HG02981 (cell line): ENCODE data around the gene RIN1.
A peak's percentile ranks its signal among the peaks of the same experiment; 100 is the strongest.

Experiments used
- ATAC-seq: cut with Tn5 transposase; IDR thresholded peaks from one replicate; pipeline ENCODE4 v1.9.1; 2021; ENCODE audit warnings: mild to moderate bottlenecking, moderate library complexity; ENCODE audit not compliant: unreplicated experiment

RIN1 gene

GRCh38 chr11:66302656-66303055 is 33.6 kb downstream of the RIN1 start:
- ATAC-seq, result no peak

DNA sequence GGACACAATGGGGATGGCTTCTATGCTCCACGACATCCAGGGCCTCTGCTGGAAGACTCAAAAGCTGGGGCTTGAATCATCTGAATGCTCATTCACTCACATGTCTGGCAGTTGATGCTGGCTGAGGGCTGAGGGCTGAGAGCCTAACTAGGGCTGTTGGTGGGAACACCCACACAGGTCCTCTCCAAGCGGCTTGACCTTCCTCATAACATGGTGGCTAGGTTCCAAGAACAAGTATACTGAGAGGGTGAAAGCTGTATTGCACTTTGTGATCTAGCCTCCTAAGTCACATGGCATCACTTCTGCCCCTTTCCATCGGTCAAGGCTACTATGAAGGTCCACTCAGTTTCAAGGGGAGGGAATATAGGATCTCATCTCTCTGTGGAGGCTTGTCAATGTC is 37.0 kb downstream of the RIN1 start:
- ATAC-seq, result no peak

DNA sequence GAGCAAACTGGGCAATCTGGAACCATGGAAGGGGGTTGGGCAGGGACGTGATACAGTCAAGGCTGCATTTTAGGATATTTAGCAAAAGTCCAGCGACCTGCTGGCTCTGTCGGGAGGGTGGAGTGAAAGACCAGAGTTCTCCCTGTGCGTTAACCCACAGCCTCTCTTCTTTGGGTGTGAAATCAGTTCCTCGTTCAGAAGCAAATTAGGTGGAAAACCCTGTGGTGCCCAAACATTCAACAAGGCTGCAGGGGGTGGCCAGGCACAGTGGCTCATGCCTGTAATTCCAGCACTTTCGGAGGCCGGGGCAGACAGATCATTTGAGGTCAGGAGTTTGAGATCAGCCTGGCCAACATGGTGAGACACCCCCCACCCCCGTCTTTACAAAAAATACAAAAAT is 38.6 kb downstream of the RIN1 start:
- ATAC-seq, result no peak

DNA sequence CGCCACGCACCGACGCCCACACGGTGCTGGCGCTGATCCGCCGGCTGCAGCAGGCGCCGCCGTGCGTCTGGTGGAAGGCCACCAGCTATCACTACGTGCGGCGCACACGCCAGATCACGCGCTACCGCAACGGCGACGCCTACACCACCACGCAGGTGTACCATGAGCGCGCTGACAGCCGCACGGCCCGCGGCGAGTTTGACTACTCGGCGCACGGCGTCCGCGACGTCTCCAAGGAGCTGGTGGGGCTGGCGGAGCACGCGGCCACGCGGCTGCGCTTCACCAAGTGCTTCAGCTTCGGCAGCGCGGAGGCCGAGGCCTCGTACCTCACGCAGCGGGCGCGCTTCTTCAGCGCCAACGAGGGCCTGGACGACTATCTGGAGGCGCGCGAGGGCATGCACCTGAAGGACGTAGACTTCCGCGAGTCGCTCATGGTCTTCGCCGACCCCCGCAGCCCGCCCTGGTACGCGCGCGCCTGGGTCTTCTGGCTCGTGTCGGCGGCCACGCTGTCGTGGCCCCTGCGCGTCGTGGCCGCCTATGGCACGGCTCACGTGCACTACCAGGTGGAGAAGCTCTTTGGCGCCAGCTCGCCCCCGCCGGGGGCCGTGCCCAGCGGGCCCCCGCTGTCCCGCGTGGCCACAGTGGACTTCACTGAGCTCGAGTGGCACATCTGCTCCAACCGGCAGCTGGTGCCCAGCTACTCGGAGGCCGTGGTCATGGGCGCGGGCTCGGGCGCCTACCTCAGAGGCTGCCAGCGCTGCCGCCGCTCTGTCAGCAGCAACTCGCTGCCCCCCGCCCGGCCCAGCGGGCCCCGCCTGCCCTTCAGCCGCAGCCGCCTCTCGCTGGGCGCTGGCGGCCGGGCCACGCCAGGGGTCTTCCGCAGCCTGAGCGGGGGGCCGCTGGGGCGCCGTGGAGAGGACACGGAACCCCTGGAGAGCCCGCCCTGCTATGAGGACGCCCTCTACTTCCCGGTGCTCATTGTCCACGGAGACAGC is 41.3 kb downstream of the RIN1 start:
- no peak for ATAC-seq

DNA sequence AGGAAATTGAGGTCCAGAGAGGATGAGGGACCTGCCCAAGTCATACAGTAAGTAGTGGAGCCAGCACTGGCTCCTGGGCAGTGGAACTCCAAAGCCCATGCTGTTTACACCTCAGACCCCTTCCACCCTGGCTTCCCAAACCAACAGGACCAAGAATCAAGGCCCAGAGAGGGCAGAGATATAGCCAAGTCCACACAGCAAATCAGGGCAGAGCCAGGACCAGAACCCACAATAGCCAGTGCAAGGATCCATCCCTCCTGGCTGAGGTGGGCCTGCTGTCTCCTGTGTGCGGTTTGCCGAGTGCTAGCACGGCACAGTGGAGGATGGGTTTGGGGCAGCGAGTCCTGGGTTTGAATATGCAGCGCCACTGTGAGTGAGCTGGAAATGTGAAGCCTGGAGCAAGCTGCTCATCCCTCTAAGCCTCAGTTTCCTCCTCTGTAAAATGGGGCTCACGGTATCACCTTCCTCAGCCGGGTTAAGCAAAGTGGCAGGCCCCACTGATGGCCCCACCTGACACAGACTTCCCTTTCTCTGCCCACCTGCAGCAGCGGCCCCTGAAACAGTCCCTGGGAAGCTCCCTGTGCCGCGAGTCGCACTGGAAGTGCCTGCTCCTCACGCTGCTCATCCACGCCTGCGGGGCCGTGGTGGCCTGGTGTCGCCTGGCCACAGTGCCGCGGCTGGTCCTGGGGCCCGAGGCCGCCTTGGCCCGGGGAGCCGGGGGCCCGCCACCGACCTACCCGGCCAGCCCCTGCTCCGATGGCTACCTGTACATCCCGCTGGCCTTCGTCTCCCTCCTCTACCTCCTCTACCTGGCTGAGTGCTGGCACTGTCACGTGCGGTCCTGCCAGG is 42.2 kb downstream of the RIN1 start:
- no peak for ATAC-seq

- no peak for ATAC-seq
Observed at GRCh38 chr11:66293352-66293751, 42.9 kb downstream of the RIN1 start.

- no peak for ATAC-seq
Observed at GRCh38 chr11:66292543-66293332, 43.5 kb downstream of the RIN1 start.

GRCh38 chr11:66291706-66292542 is 44.3 kb downstream of the RIN1 start, which contains the start of gene TMEM151A:
Gene TMEM151A, plus strand, starts transcription at chr11:66291894. Its CDS starts 120 bp downstream, at chr11:66292014.
- no peak for ATAC-seq

DNA sequence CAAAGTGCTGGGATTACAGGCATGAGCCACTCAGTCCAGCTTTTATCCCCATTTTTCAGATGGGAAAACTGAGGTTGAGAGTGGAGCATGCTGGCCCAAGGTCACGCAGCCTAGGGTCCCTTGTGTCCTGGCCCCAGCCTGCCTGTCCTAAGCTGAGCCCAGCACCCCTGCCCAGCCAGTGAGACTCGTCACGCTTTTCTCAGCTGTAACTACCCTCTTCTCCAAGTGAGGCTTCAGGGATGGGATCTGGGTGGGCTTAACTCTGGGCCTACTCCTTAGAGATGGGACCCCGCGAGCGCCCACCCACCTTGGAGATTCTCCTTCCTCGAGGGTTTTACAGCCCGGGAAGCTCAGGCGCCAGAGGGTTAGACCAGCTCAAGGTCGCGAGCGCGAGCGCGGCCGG is 44.9 kb downstream of the RIN1 start:
- ATAC-seq, result no peak

- ATAC-seq, result no peak
Observed at GRCh38 chr11:66290330-66290621, 46.0 kb downstream of the RIN1 start.

GRCh38 chr11:66289548-66290329 is 46.5 kb downstream of the RIN1 start:
- ATAC-seq, result peak; percentile 29

GRCh38 chr11:66288671-66289547 is 47.3 kb downstream of the RIN1 start, which contains the start of gene YIF1A:
Gene YIF1A, minus strand, starts transcription at chr11:66289143. Its CDS starts 158 bp downstream, at chr11:66288985.
- peak; percentile 88 for ATAC-seq

DNA sequence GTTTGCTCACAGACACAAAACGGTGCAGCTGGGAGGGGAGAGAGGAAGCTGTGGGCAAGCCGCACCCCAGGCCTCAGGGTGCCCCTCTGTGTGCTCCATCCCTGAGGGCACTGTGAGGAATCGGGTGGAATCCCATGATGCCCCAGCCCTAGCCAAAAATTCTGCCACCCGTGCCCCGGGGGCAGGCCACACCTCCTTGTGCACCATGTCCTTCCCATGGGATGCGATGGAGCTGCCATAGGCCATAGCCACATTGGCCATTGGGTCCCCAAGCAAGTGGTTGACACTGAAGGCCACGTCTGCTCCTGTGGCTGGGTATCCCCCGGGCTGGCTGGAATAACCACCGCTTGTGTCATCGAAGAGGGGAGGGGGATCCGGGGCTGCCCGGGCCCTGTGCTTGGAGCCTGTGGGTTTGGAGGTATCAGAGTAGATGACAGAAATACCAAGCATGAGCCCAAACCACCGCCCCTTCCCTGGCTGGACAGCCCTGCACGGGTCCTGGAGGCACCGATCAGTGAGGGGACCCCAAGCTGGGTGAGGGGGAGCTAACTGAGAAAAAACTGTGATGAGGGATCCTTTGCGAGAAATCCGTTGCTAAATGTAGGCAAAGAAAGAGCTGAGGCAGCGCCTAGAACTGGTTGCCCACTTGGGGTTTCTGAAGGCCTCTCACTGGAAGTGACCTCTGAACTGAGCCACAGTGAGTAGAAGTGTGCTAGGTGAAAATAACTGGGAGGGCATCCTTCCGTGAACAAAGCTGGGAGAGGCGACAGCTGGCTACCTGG is 48.2 kb downstream of the RIN1 start:
- no peak for ATAC-seq

- ATAC-seq, result no peak
Observed at GRCh38 chr11:66287211-66287888, 48.9 kb downstream of the RIN1 start.

GRCh38 chr11:66286699-66287098 is 49.5 kb downstream of the RIN1 start:
- no peak for ATAC-seq

GRCh38 chr11:66285250-66285947 is 50.8 kb downstream of the RIN1 start:
- no peak for ATAC-seq
